Measurements from ENCODE around the gene GJD2.

Gene GJD2

GRCh38 chr15:34773013-34773412 is 18.2 kb upstream of the GJD2 start:
- DNase-seq (ENCODE audit: low read depth in 2 of 2), result no peak

DNA sequence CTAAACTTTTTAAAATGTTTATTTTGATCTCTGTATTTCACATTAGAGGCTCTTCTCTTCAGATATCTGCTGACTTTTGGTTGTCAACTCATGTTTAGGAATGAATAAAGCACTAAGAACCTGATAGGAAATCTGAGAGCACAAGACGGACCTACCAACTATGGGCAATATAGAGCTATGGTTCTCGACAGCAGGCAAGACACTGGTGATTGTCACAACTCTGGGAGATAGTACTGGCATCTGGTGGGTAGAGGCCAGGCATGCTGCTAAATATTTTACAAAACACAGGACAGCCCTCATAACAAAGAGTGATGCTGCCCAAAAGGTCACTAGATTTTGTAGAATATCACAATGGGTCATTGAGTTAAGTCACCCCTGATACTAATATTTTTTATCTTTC is 17.5 kb upstream of the GJD2 start:
- DNase-seq (ENCODE audit: low read depth in 2 of 2), result no peak

GRCh38 chr15:34769711-34770110 is 14.9 kb upstream of the GJD2 start:
- no peak for DNase-seq (ENCODE audit: low read depth in 2 of 2)

DNA sequence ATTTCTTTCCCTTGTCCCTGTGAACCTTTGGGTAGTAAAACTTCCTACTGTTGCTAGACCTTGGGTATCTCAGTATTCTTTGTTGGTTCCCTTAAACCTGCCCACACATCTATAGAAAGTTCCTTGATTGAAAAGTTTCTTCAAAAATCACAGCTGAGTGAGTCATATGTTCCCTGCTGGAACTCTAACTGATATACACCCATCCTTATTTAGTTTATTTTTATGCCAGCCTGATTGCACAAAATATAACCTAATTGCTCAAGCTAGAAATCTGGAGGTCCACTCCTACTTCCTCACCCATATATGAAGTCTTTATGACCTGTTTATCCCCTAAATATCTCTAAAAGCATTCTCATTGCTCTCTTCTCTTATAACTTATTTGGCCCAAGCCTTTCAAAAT is 13.7 kb upstream of the GJD2 start:
- DNase-seq (ENCODE audit: low read depth in 2 of 2), result no peak

- no peak for DNase-seq (ENCODE audit: low read depth in 2 of 2)
Observed at GRCh38 chr15:34765741-34766140, 10.9 kb upstream of the GJD2 start.

DNA sequence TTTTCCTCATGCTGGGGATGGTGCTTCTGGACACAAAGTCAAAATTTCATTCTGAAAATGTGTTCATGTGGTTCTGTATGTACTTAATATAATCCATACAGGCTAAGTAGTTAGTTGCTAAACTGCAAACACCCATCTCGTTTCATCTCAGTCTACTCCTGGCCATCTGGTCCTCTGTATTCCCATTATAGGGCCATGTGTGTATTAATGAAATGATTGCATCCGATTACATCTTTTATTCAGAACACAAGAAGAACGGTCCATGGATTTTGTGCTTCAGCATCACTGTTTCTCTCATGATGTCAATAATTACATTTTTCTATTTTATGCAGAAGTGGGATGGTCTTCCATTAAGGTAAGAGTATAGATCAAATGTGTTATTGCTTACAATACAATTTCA is 6.1 kb upstream of the GJD2 start:
- no peak for DNase-seq (ENCODE audit: low read depth in 2 of 2)

- no peak for DNase-seq (ENCODE audit: low read depth in 2 of 2)
Observed at GRCh38 chr15:34759992-34760391, 5.2 kb upstream of the GJD2 start.

- DNase-seq (ENCODE audit: low read depth in 2 of 2), result no peak
Observed at GRCh38 chr15:34759347-34759746, 4.5 kb upstream of the GJD2 start.

DNA sequence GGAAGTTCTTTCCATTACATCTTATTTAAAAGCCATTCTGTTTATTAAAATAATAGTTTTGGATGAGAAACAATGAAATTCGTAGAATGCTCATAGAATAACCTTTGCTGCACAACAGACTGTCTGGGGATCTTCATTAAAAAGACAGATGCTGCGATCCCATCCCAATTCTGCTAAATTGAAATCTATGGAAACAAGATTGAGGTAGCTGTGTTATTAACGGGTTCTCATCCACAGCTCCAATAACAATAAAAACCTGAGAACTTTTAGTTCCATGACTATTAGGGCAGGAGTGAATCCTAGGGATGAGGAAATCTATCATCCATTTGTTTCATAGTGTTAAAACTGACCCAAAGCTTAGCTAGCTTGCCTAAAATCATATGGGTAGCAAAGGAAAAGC is 2.5 kb upstream of the GJD2 start:
- DNase-seq (ENCODE audit: low read depth in 2 of 2), result no peak

- no peak for DNase-seq (ENCODE audit: low read depth in 2 of 2)
Observed at GRCh38 chr15:34755419-34755773, 598 bp upstream of the GJD2 start.

DNA sequence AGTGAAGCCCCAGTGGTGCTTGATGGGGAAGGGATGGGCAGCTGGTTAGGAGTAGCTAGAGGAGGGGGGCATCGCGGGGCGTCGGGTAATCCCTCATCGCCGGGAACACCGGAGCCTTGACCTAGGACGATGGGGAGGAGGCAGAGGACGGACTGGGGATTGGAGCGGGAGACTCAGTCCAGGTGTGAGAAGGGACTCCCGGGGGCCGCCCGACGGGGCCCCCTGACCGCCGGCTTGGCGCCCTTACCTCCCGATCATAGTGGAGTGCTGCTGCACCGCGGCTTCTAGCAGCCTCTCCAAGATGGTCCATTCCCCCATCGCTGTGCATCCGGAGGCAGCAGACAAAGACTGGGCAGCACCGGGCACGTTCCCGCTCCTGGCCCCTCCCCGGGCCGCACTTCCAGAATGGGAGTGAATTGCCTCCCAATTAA is 612 bp downstream of the GJD2 start:
- no peak for DNase-seq (ENCODE audit: low read depth in 2 of 2)

GRCh38 chr15:34753236-34753894 is 1.4 kb downstream of the GJD2 start:
- no peak for DNase-seq (ENCODE audit: low read depth in 2 of 2)

- no peak for DNase-seq (ENCODE audit: low read depth in 2 of 2)
Observed at GRCh38 chr15:34749691-34750090, 5.1 kb downstream of the GJD2 start.

DNA sequence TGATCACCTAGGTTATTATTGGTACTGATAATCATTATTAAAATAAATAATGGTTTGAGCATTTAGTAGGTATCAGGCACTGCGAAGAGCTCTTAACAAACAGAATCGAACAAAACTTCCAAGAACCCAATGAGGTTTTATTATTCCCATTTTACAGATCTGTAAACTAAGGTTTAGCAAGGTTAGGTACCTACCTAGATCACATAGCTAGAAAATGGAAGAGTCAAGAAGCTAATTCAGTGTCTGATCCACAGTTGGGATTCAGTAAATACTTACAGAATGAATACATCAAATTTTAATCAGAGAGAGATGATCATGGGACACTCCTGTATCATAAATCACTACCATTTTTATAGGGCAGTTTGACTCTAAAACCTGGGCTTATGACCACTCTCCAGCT is 15.5 kb downstream of the GJD2 start:
- DNase-seq (ENCODE audit: low read depth in 2 of 2), result no peak

DNA sequence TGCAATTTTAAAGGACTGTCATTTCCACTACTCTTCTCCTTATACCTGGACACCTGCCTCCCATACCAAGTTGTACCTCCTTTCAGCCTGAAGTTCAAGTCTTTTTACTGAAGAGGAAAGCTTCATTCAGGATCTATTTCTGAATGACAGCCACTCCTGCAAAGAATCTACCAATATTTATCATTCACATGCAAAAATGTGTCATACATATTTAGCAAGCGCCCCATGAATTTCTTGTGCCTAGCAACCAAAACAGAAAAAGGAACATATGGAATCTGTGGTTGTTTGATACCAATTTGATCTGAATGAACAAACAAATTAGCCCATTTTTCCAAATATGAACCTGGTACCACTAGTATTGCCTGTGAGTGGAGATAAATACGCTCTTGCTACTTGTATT is 16.8 kb downstream of the GJD2 start:
- DNase-seq (ENCODE audit: low read depth in 2 of 2), result no peak

GRCh38 chr15:34737477-34737876 is 17.3 kb downstream of the GJD2 start:
- DNase-seq (ENCODE audit: low read depth in 2 of 2), result no peak

- DNase-seq (ENCODE audit: low read depth in 2 of 2), result no peak
Observed at GRCh38 chr15:34734303-34734702, 20.5 kb downstream of the GJD2 start.

DNA sequence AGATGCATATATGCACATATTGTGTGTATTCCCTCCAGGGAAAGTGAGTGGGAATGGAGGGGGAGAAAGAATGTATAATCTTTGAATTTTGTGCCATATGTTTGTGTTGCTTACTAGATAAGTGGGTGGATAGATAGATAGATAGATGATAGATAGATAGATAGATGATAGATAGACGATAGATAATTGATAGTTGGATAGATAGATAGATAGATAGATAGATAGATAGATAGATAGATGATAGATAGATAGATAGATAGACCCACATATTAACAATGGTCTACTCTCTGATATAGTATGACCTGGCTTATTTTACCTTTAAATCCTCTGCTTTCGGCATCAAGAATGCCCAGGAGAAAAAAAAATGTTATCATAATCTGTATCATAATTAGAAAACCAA is 21.2 kb downstream of the GJD2 start:
- DNase-seq (ENCODE audit: low read depth in 2 of 2), result no peak

- no peak for DNase-seq (ENCODE audit: low read depth in 2 of 2)
Observed at GRCh38 chr15:34732430-34732829, 22.4 kb downstream of the GJD2 start.

GRCh38 chr15:34730701-34731100 is 24.1 kb downstream of the GJD2 start:
- DNase-seq (ENCODE audit: low read depth in 2 of 2), result no peak

DNA sequence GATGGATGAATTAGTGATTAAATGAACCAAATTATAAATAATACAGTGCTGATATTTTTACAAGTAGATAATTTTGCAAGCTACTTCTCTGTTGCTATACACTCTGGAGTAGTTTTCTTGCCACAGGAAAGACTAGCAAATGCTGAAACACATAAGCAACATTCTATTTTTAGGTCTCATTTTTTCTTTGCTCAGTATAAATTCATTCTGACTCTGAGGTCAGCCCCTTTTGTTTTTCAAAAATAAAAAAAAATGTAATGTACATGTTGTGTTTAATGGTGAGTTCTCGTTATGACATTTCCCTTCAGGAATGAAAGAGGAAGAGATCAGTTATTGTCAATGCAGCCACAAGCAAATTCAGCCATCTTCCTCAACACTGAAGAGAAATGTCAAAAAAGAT is 24.9 kb downstream of the GJD2 start:
- DNase-seq (ENCODE audit: low read depth in 2 of 2), result no peak

GRCh38 chr15:34729056-34729455 is 25.7 kb downstream of the GJD2 start:
- no peak for DNase-seq (ENCODE audit: low read depth in 2 of 2)

- no peak for DNase-seq (ENCODE audit: low read depth in 2 of 2)
Observed at GRCh38 chr15:34726406-34727100, 28.2 kb downstream of the GJD2 start.

- no peak for DNase-seq (ENCODE audit: low read depth in 2 of 2)
Observed at GRCh38 chr15:34725556-34725955, 29.2 kb downstream of the GJD2 start.

Data from stimulated activated CD8-positive, alpha-beta memory T cell treated with anti-CD3 and anti-CD28 coated beads, Interleukin-7, amount 100 ng/mL, for 4 hours (primary cell).